ENCODE data around the gene DDB1. TPM values are rescaled to one million over a fixed set of nuclear protein-coding genes. Genes with fewer than 3 reads are reported as not detected.

The DDB1 gene
- total RNA-seq, 2 experiments from 2014 or later = 140 to 147 TPM

DNA sequence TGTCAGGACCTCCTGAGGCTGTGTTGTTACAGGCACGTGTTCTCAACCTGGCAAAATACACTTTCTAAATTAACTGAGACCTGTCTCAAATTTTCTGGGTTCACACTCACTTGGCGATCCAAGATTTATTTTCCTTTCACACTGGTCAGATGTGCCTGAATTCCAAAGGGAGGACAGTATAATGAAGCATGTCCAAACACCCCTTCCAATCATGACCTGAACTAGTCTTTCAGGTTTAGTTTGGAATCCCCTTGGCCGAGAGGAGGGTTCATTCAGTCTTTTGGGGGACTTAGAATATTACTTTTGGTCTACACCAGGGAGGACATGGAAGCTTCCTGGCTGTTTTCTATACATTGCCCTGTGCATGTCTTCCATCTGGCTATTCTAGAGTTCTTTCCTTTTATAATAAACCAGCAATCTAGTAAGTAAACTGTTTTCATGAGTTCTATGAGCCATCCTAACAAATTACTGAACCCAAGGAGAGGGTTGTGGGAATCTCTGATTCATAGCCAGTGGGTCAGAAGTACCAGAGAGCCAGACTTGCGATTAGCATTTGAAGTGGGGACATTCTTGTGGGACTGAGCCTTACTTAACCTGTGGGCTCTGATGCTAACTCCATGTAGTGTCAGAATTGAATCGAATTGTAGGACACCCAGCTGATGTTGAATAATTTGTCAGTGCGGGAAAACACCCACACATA, 44.7 kb upstream of the DDB1 start:
- ChIA-PET CTCF (no interaction called here), POLR2A (no interaction called here)
- DNase-seq = no peak
- TF ChIP-seq CTCF (IDR thresholded peaks at IDR 0.05) = no peak
- no peak overlapping the region for H3K27ac ChIP-seq (ENCODE audit: low read depth in 1 of 2, low read length in 2 of 2)
- Mint-ChIP-seq H3K9me3 (no peaks in the 10 kb centered on the region), H3K4me3 (no peak overlapping the region), H3K36me3 (ENCODE audit: low read depth) (peaks cover 32% of the 10 kb centered on the region), H3K27ac (no peak overlapping the region), H3K27me3 (no peaks in the 10 kb centered on the region), H3K4me1 (ENCODE audit: low read depth) (no peaks in the 10 kb centered on the region)
- intact Hi-C loops (cut with DNase I, micrococcal nuclease) = no loop called here
- no peaks in the 10 kb centered on the region for H3K9me3 ChIP-seq (ENCODE audit: control insufficient read depth in 1 of 2, insufficient read depth in 1 of 2, low read length in 2 of 2)
- H3K27me3 ChIP-seq (ENCODE audit: control insufficient read depth in 1 of 2, insufficient read depth in 2 of 2, low read length in 2 of 2) = no peaks in the 10 kb centered on the region
- no peak overlapping the region for H3K4me3 ChIP-seq (ENCODE audit: low read length)
- ATAC-seq (ENCODE audit: poor library complexity) = no peak
- no peaks in the 10 kb centered on the region for H3K4me1 ChIP-seq (ENCODE audit: insufficient read depth, low read length)
- no peaks in the 10 kb centered on the region for H3K36me3 ChIP-seq (ENCODE audit: insufficient read depth, low read length)

DNA sequence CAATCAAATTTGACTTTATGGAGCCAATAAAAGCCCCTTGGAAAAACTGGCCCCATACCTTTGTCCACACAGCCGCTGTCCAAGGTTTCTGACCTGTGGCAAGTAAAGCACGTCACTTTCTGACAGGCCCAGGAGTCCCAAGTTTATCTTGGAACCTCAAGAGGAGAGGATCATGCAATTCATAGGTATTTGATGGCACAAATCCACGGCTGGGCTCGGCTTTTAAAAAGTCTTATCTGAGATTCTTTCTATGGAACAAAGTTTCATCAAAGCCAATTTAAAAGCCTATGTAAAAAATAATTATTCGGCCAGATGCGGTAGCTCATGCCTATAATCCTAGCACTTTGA, 42.8 kb upstream of the DDB1 start:
- H3K27me3 Mint-ChIP-seq = no peaks in the 10 kb centered on the region
- H3K27ac Mint-ChIP-seq = no peak overlapping the region
- H3K4me3 ChIP-seq (ENCODE audit: low read length) = no peak overlapping the region
- no peaks in the 10 kb centered on the region for H3K4me1 ChIP-seq (ENCODE audit: insufficient read depth, low read length)
- H3K9me3 ChIP-seq (ENCODE audit: control insufficient read depth in 1 of 2, insufficient read depth in 1 of 2, low read length in 2 of 2) = no peaks in the 10 kb centered on the region
- no peak overlapping the region for H3K27ac ChIP-seq (ENCODE audit: low read depth in 1 of 2, low read length in 2 of 2)
- peaks cover 36% of the 10 kb centered on the region for H3K36me3 Mint-ChIP-seq (ENCODE audit: low read depth)
- intact Hi-C loops (cut with DNase I, micrococcal nuclease) = no loop called here
- no peak for TF ChIP-seq CTCF (IDR thresholded peaks at IDR 0.05)
- ChIA-PET POLR2A (interaction anchor here (1.7 kb wide), 1 partner anchor 14 kb away, joined by 8 read pairs; the partner anchor contains the start of genes CYB561A3 and TMEM138), CTCF (interaction anchor here (0.7 to 2.9 kb wide), 3 partner anchors 9 to 473 kb away, joined by 4 to 9 read pairs (median 7); no protein-coding TSS in a partner anchor)
- no peaks in the 10 kb centered on the region for H3K27me3 ChIP-seq (ENCODE audit: control insufficient read depth in 1 of 2, insufficient read depth in 2 of 2, low read length in 2 of 2)
- DNase-seq (no peak), ATAC-seq (ENCODE audit: poor library complexity) (no peak)
- no peaks in the 10 kb centered on the region for H3K9me3 Mint-ChIP-seq
- H3K4me1 Mint-ChIP-seq (ENCODE audit: low read depth) = no peaks in the 10 kb centered on the region
- H3K4me3 Mint-ChIP-seq = no peak overlapping the region
- H3K36me3 ChIP-seq (ENCODE audit: insufficient read depth, low read length) = no peaks in the 10 kb centered on the region

GRCh38 chr11:61372659-61373420, 39.9 kb upstream of the DDB1 start:
- intact Hi-C loops (cut with DNase I, micrococcal nuclease) = no loop called here
- Histone ChIP-seq H3K4me3 (ENCODE audit: low read length) (no peak overlapping the region), H3K9me3 (ENCODE audit: control insufficient read depth in 1 of 2, insufficient read depth in 1 of 2, low read length in 2 of 2) (no peaks in the 10 kb centered on the region), H3K36me3 (ENCODE audit: insufficient read depth, low read length) (peaks cover 24% of the 10 kb centered on the region), H3K27ac (ENCODE audit: low read depth in 1 of 2, low read length in 2 of 2) (no peak overlapping the region), H3K27me3 (ENCODE audit: control insufficient read depth in 1 of 2, insufficient read depth in 2 of 2, low read length in 2 of 2) (no peaks in the 10 kb centered on the region), H3K4me1 (ENCODE audit: insufficient read depth, low read length) (no peaks in the 10 kb centered on the region)
- no peak for ATAC-seq (ENCODE audit: poor library complexity)
- Mint-ChIP-seq H3K4me3 (no peak overlapping the region), H3K27me3 (no peaks in the 10 kb centered on the region), H3K27ac (no peak overlapping the region), H3K36me3 (ENCODE audit: low read depth) (peaks cover 59% of the 10 kb centered on the region), H3K4me1 (ENCODE audit: low read depth) (no peaks in the 10 kb centered on the region), H3K9me3 (no peaks in the 10 kb centered on the region)
- POLR2A ChIA-PET = no interaction called here
- TF ChIP-seq CTCF (IDR thresholded peaks at IDR 0.05) = no peak
- DNase-seq = no peak
- CTCF ChIA-PET = interaction anchor here (1.4 kb wide), 1 partner anchor 13 kb away, joined by 3 read pairs; no protein-coding TSS in a partner anchor

All from CD4-positive, alpha-beta T cell (primary cell).